Measurements from ENCODE around the gene WHAMM. TPM values are rescaled to one million over a fixed set of nuclear protein-coding genes. Genes with fewer than 3 reads are reported as not detected.

Gene WHAMM
- total and polyA plus RNA-seq, 2 of the 4 experiments (the other 2 are of a cell fraction), result 1.4 to 4.1 TPM

DNA sequence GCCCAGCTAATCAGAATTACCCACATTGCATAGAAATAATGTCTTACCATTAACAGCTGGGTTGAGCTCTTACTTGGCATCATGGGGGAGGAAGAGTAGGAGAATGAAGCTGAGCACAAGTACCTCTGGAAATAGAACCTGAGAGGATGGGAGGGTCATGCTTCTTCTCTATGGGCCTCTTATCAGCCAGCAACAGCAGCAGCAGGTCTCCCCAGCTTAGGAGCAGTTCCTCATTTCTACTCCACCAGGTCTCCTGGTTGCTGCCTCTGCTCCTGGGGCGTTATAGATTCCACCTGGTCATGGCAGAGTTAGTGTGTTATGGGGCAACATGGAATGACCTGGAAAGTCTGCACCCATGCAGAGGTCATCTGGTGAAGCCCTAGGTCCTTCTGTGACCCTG is 6.9 kb upstream of the WHAMM start:
- H4K8ac ChIP-seq (ENCODE audit: low read depth in 2 of 2, low read length in 2 of 2), result no peak overlapping the region
- no peak overlapping the region for H2BK20ac ChIP-seq (ENCODE audit: low read depth, low read length)

More for the DNA sequence above, 6.9 kb upstream of the WHAMM start:
- Histone ChIP-seq H3K4me1 (ENCODE audit: control insufficient read depth, insufficient read depth, low read length) (no peaks in the 10 kb centered on the region), H2BK120ac (ENCODE audit: low read depth, low read length) (no peak overlapping the region), H3K23ac (ENCODE audit: low read depth, low read length) (no peak overlapping the region), H3K27me3 (ENCODE audit: control insufficient read depth, insufficient read depth, low read length) (peaks cover 24% of the 10 kb centered on the region), H3K14ac (replicated peaks; ENCODE audit: low read depth, low read length) (no peak overlapping the region), H3K36me3 (ENCODE audit: control insufficient read depth, insufficient read depth, low read length) (no peaks in the 10 kb centered on the region), H3K56ac (ENCODE audit: extremely low read depth, insufficient read depth, low read length) (no peak overlapping the region), H3K9ac (ENCODE audit: low read depth, low read length) (no peak overlapping the region), H3K9me3 (ENCODE audit: control insufficient read depth, insufficient read depth, low read length) (no peaks in the 10 kb centered on the region), H3K4me2 (ENCODE audit: low read depth, low read length) (no peak overlapping the region), H2BK5ac (ENCODE audit: low read depth, low read length, poor library complexity, severe bottlenecking) (no peak overlapping the region), H2AFZ (replicated peaks; ENCODE audit: low read length, poor library complexity) (no peak overlapping the region), H3K18ac (ENCODE audit: low read depth, low read length) (no peak overlapping the region), H4K20me1 (ENCODE audit: insufficient read depth, low read length) (no peaks in the 10 kb centered on the region), H3K79me1 (ENCODE audit: low read depth in 1 of 2, low read length in 2 of 2) (no peaks in the 10 kb centered on the region), H3K9me1 (ENCODE audit: insufficient read depth, low read length) (no peaks in the 10 kb centered on the region), H2BK15ac (ENCODE audit: low read depth, low read length) (no peak overlapping the region), H3K27ac (ENCODE audit: insufficient read depth, low read length) (no peak overlapping the region), H3K4ac (ENCODE audit: low read depth, low read length) (no peak overlapping the region), H2AK9ac (replicated peaks; ENCODE audit: low read depth, low read length, poor library complexity) (no peak overlapping the region), H2AK5ac (ENCODE audit: low read depth, low read length) (no peak overlapping the region), H3K4me3 (ENCODE audit: insufficient read depth, low read depth, low read length) (no peak overlapping the region), H4K91ac (ENCODE audit: insufficient read depth, low read depth, low read length) (no peak overlapping the region), H4K5ac (ENCODE audit: low read depth, low read length) (no peak overlapping the region)
- dilution Hi-C loops (cut with HindIII; ENCODE audit: low sequenced_read_pairs, unreplicated experiment), result no loop called here
- no peak for DNase-seq
- intact Hi-C loops (cut with micrococcal nuclease), result no loop called here
- ChIA-PET POLR2A (ENCODE audit: unreplicated experiment) (no interaction called here), CTCF (no interaction called here)
- TF ChIP-seq ELK1 (IDR thresholded peaks at IDR 0.05; ENCODE audit: borderline replicate concordance, low read depth, low read length) (no peak), POLR2A (IDR thresholded peaks at IDR 0.05; ENCODE audit: low read depth, low read length) (no peak), RCOR1 (IDR thresholded peaks at IDR 0.05; ENCODE audit: insufficient replicate concordance, low read length) (no peak)
- in situ Hi-C loops (cut with MboI; ENCODE audit: low sequenced_read_pairs), result no loop called here
- ATAC-seq (ENCODE audit: low read depth), result no peak
- WGBS, 2 experiments (ENCODE audit: extremely low coverage in 2 of 2, insufficient read length in 1 of 2), result no CpG with 5 or more reads among the region's 1 CpG
- BruUV-seq (replicated peaks), result no TSS peak
